GM10248 (cell line): Measurements from ENCODE around the gene PKD2.

Source experiments
- CTCF ChIA-PET: fragments of 300-600 bp; sonication (Branson Sonifier 250); formaldehyde crosslinking; extraction: SDS; loops from one replicate; lab custom pipeline; 2021; ENCODE audit warnings: antibody characterized with exemption; lab: Yijun Ruan, JAX
- POLR2A ChIA-PET: fragments of 350-650 bp; sonication (Branson Sonifier 250); formaldehyde crosslinking; extraction: SDS; loops from one replicate; lab custom pipeline; 2020; ENCODE audit warnings: antibody characterized with exemption; lab: Yijun Ruan, JAX
- DNase-seq: peaks from one replicate; pipeline ENCODE4 v3.0.0; 2012; ENCODE audit errors: extremely low spot score
- TF ChIP-seq, protein P1 (sequence below): IDR thresholded peaks from 2 replicates; pipeline ENCODE4 v1.5.1; 2012; ENCODE audit warnings: mild to moderate bottlenecking, low read depth; ENCODE audit errors: extremely low read depth, missing control alignments, control extremely low read depth

Gene PKD2

DNA sequence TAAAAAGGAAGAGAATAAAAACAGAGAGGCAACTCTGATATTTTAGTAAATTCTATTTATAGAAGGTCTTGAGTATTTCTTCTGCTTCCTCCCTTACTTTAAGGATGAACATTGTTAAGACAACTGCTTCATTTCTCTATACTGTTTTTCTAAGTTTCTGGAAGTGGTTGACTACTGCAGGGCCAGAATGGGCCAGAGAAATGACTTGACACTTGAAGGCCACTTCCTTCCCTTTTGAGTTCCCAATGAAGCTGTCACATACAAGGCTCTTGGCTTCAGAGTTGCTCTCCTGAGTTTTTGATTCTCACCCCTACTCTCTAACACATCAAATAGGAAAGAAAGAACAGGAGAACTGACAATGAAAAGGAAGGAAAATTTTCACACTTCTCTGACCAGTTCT is 37.6 kb downstream of the PKD2 start:
- ChIA-PET CTCF (interaction anchor here (1.1 kb wide), 1 partner anchor 8 kb away, joined by 3 read pairs; no protein-coding TSS in a partner anchor), POLR2A (no interaction called here)
- DNase-seq, result no peak
- TF ChIP-seq, protein P1, sequence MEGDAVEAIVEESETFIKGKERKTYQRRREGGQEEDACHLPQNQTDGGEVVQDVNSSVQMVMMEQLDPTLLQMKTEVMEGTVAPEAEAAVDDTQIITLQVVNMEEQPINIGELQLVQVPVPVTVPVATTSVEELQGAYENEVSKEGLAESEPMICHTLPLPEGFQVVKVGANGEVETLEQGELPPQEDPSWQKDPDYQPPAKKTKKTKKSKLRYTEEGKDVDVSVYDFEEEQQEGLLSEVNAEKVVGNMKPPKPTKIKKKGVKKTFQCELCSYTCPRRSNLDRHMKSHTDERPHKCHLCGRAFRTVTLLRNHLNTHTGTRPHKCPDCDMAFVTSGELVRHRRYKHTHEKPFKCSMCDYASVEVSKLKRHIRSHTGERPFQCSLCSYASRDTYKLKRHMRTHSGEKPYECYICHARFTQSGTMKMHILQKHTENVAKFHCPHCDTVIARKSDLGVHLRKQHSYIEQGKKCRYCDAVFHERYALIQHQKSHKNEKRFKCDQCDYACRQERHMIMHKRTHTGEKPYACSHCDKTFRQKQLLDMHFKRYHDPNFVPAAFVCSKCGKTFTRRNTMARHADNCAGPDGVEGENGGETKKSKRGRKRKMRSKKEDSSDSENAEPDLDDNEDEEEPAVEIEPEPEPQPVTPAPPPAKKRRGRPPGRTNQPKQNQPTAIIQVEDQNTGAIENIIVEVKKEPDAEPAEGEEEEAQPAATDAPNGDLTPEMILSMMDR, result no peak

DNA sequence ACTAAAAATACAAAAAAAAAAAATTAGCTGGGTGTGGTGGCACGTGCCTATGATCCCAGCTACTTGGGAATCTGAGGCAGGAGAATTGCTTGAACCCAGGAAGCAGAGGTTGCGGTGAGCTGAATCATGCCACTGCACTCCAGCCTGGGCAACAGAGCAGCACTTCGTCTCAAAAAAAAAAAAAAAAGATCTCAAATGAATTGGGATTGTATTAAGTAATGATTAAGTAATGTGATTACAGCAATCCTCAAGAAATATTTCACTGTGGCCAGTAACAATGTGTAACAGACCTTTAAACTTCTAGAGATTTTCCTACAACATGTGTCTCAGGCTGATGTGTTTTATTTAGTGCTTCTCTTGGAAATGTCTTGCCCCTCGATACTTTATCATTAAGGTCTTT is 46.8 kb downstream of the PKD2 start:
- TF ChIP-seq, protein P1, result no peak
- CTCF ChIA-PET, result interaction anchor here (1.2 to 1.6 kb wide), 3 partner anchors 10 to 13 kb away, joined by 3 to 5 read pairs (median 5); no protein-coding TSS in a partner anchor
- DNase-seq, result no peak
- POLR2A ChIA-PET, result no interaction called here

DNA sequence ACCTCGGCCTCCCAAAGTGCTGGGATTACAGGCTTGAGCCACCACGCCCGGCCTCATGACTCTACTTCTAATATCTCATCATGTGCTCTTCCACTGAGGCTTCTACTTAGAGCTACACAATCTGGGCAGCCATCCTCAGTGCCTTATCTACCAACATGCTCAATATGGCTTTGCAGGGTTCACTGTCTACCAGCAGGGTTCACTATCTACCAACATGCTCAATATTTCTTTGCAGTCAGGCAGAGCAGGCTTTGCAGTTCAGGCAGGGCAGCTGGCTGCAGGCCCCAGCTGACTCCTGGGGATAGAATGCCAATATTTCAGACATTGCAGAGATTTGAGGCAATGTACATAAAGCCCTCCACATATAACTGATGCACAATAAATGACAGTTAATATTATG is 47.5 kb downstream of the PKD2 start:
- DNase-seq, result peak; percentile 18
- TF ChIP-seq, protein P1, result peak; percentile 27
- ChIA-PET CTCF (interaction anchor here (0.9 to 1.6 kb wide), 5 partner anchors 10 to 156 kb away, joined by 3 to 5 read pairs (median 3); no protein-coding TSS in a partner anchor), POLR2A (no interaction called here)

DNA sequence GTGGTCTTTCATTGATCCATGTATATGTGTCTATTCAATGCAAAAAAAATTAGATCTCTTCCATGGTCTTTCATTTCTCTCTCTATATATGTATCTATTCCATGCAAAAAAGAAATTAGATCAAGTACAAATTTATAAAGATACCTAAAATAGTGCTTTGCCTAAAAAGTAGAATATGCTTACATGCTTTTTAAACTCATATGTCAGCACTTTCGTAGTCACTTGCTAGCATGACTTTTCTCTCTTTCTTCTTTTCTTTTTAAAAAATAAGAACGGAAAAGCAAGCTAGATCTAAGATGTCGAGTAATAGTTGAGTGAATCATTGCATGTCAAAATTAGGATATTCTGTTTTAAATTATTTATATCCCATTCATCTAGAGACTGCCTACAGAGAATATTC is 50.9 kb downstream of the PKD2 start:
- ChIA-PET CTCF (interaction anchor here (1.1 kb wide), 1 partner anchor 23 kb away, joined by 3 read pairs; no protein-coding TSS in a partner anchor), POLR2A (no interaction called here)
- no peak for DNase-seq
- TF ChIP-seq, protein P1, result no peak

DNA sequence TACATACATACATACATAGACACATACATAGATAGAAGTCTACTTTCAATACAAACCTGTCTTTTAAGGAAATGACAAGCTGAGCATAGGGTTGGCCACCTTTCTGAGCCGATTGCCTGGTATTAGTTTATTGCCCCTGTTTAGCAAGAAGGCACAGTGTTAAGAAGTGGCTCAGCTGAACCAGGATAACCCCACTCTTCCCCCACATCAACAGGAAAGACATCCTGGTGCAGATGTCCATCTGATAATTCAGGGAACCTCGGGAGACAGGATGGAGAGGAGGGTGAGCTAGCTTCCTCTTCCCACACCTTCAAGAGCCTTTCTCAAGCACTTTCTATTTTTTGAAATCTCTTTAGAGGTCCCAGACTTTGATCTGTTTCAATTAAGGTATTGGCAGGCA is 52.3 kb downstream of the PKD2 start:
- TF ChIP-seq, protein P1, result no peak
- POLR2A ChIA-PET, result no interaction called here
- CTCF ChIA-PET, result interaction anchor here (1.1 to 1.5 kb wide), 2 partner anchors 12 to 26 kb away, joined by 3 read pairs; no protein-coding TSS in a partner anchor
- DNase-seq, result no peak

DNA sequence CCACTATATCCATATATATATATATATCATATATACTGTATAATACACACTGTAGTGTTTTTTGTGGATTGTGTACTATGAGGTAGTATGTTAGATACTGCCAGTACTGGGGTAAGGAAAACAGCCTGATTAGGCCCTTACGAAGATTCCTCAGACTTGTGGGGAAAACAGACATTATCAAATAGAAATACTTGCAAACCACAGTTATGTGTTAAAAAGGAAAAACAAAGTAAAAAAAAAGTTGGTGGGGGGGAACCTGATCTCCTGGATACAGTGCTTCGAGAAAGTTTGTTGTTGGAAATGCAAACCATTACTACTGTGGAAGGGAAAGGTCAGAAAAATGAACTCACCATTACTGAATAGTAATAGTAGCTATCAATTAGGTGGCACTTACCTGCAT is 53.0 kb downstream of the PKD2 start:
- TF ChIP-seq, protein P1, result no peak
- ChIA-PET POLR2A (no interaction called here), CTCF (interaction anchor here (1.5 kb wide), 1 partner anchor 12 kb away, joined by 3 read pairs; no protein-coding TSS in a partner anchor)
- DNase-seq, result no peak

DNA sequence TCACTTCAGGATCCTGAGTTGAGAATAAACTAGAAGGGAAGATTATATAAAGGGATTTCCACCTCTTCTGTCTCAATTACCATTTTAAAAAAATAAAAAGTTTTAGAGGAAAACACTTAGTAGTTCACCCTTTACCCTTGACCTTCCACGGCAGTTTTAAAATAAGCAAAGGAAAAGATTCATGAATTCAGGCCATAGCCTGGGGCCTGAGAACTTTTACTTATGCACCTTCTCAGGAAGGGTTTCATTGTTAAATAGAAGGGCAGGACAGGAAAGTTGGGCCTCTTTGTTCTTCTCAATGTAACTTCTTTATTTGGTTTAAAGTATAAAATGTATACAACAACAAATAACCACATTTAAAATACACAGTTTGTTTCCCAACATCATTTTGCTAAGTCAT is 54.9 kb downstream of the PKD2 start:
- DNase-seq, result no peak
- TF ChIP-seq, protein P1, result no peak
- ChIA-PET POLR2A (no interaction called here), CTCF (no interaction called here)
